Measurements from ENCODE around the gene AQP7. TPM values are rescaled to one million over a fixed set of nuclear protein-coding genes. Genes with fewer than 3 reads are reported as not detected.
A peak's percentile ranks its signal among the peaks of the same experiment; 100 is the strongest.
"Not testable (repeated sequence)": the region's sequence is repeated elsewhere in the genome, so short reads cannot be mapped to it uniquely, and the experiment has no call there.

Gene AQP7
- total RNA-seq, result 0.24 TPM
- 1.3 TPM for polyA plus RNA-seq
- long read RNA-seq, donor 1, result 0 reads
- long read RNA-seq, donor 2, result 0 reads
- long read RNA-seq, donor 3, result 0 reads
- long read RNA-seq, donor 4, result 0 reads
- long read RNA-seq, donor 5, partial matches to known transcripts, result 0 of 1 reads
- long read RNA-seq, donor 5, other reads (novel, unspliced or antisense), result 0 of 1 reads
- long read RNA-seq, donor 6, result 0 reads
- long read RNA-seq, donor 7, result 0 reads
- long read RNA-seq, donor 8, result 0 reads
- long read RNA-seq, donor 9, result 0 reads
- long read RNA-seq, donor 10, result 0 reads

DNA sequence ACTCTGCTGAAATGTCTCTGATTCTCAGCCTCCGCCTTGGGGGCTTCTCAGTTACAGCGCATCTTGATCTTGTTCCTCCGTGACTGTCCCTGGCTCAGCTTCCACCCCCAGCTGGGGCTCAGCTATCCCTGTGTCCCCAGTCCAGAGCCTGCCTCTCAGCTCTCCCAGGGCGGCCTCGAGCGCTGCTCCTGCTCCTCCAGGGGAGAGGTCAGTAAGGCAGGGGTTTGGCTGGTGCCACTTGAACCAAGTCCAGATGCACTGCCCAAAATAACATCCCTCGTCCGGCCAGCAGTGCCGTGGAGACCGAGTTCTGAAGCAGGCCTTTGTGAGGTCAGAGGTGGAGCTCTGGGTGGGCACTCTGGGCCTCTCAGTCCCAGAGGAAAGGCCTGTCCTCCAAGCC lies at the start of gene AQP7:
Gene AQP7 (minus strand): TSS at position 198 of the 400 bp plus-strand sequence. CDS start 1,306 bp downstream, outside the sequence.
- H3K27ac ChIP-seq (ENCODE audit: low read depth in 1 of 2, low read length in 1 of 2); H3K36me3 ChIP-seq (ENCODE audit: control insufficient read depth in 2 of 2, insufficient read depth in 2 of 2, low read length in 1 of 2); H3K9me3 ChIP-seq (ENCODE audit: control insufficient read depth in 2 of 2, insufficient read depth in 1 of 2, low read length in 1 of 2); H3K4me3 ChIP-seq (ENCODE audit: low read length in 2 of 2); H3K27me3 ChIP-seq (ENCODE audit: control insufficient read depth in 2 of 2, insufficient read depth in 1 of 2, low read length in 1 of 2); DNase-seq (ENCODE audit: low read depth in 6 of 9, low spot score in 9 of 9): not testable (repeated sequence)
- 92% methylated on average over 10 of the region's 10 CpGs for WGBS
- H3K4me1 ChIP-seq (ENCODE audit: control insufficient read depth in 2 of 2, insufficient read depth in 2 of 2, low read length in 2 of 2), result peaks cover 11 to 28% of the 10 kb centered on the region in 2 donors

GRCh38 chr9:33450621-33451146 lies 48.3 kb upstream of the AQP7 start:
- peaks cover 0 to 3% of the 10 kb centered on the region in 2 donors for H3K36me3 ChIP-seq (ENCODE audit: control insufficient read depth in 2 of 2, insufficient read depth in 2 of 2, low read length in 1 of 2)
- peaks cover 0 to 9% of the 10 kb centered on the region in 2 donors for H3K9me3 ChIP-seq (ENCODE audit: control insufficient read depth in 2 of 2, insufficient read depth in 1 of 2, low read length in 1 of 2)
- H3K4me3 ChIP-seq (ENCODE audit: low read length in 2 of 2), result no peak overlapping the region
- H3K27me3 ChIP-seq (ENCODE audit: control insufficient read depth in 2 of 2, insufficient read depth in 1 of 2, low read length in 1 of 2), result peaks cover 0 to 2% of the 10 kb centered on the region in 2 donors
- H3K4me1 ChIP-seq (ENCODE audit: control insufficient read depth in 2 of 2, insufficient read depth in 2 of 2, low read length in 2 of 2), result peaks cover 32 to 90% of the 10 kb centered on the region in 2 donors
- 96% methylated on average over 4 of the region's 4 CpGs for WGBS
- H3K27ac ChIP-seq (ENCODE audit: low read depth in 1 of 2, low read length in 1 of 2), result peak overlapping the region in 1 of 2 donors; percentile 55
- no peak for DNase-seq (ENCODE audit: low read depth in 6 of 9, low spot score in 9 of 9)

GRCh38 chr9:33449715-33450114 lies 47.3 kb upstream of the AQP7 start:
- peaks cover 7 to 8% of the 10 kb centered on the region in 2 donors for H3K36me3 ChIP-seq (ENCODE audit: control insufficient read depth in 2 of 2, insufficient read depth in 2 of 2, low read length in 1 of 2)
- DNase-seq (ENCODE audit: low read depth in 6 of 9, low spot score in 9 of 9), result no peak
- H3K27ac ChIP-seq (ENCODE audit: low read depth in 1 of 2, low read length in 1 of 2), result no peak overlapping the region
- H3K9me3 ChIP-seq (ENCODE audit: control insufficient read depth in 2 of 2, insufficient read depth in 1 of 2, low read length in 1 of 2), result peaks cover 0 to 6% of the 10 kb centered on the region in 2 donors
- H3K27me3 ChIP-seq (ENCODE audit: control insufficient read depth in 2 of 2, insufficient read depth in 1 of 2, low read length in 1 of 2), result peaks cover 0 to 2% of the 10 kb centered on the region in 2 donors
- peaks cover 37 to 92% of the 10 kb centered on the region in 2 donors for H3K4me1 ChIP-seq (ENCODE audit: control insufficient read depth in 2 of 2, insufficient read depth in 2 of 2, low read length in 2 of 2)
- no peak overlapping the region for H3K4me3 ChIP-seq (ENCODE audit: low read length in 2 of 2)
- WGBS, result 99% methylated on average over 5 of the region's 5 CpGs

DNA sequence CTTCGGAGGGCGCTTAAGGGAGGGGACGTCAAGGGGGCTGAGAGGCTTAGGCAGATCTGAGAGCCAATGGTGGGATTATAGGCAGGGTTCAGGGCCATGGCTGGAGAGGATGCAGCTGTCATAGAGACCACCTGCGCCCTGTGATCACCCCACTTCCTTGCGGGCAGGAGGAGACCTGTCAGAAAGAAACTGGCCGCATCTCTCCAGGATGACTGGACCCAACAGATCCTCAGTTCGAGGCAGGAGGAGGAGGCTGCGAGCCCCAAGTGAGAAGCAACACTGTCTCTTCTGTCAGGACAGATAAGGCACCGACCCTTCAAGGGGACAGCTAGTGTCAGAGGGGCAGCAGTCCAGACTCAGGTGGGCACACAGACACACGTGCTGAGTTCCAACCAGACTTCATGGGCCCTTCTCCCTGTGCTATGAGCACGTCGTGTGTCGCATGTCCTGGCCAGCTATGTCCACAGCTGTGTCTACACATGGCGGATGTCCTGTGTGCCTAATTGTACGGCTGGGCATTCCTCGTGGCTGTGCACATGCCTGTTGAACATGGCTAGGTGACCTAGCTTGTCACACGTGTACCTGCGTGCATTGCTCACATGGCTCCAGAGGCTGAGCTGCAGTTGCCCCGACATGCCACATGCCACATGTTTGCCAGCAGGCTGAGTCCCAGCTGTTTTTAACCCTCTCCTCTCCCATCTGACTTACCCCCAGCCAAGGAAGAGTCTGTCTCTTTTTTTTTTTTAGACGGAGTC lies 45.6 kb upstream of the AQP7 start:
- H3K4me3 ChIP-seq (ENCODE audit: low read length in 2 of 2), result peak overlapping the region; percentile 74 to 100
- peaks cover 0 to 2% of the 10 kb centered on the region in 2 donors for H3K27me3 ChIP-seq (ENCODE audit: control insufficient read depth in 2 of 2, insufficient read depth in 1 of 2, low read length in 1 of 2)
- 40% methylated on average over 20 of the region's 20 CpGs for WGBS
- H3K27ac ChIP-seq (ENCODE audit: low read depth in 1 of 2, low read length in 1 of 2), result peak overlapping the region; percentile 87 to 91
- peaks cover 35 to 91% of the 10 kb centered on the region in 2 donors for H3K4me1 ChIP-seq (ENCODE audit: control insufficient read depth in 2 of 2, insufficient read depth in 2 of 2, low read length in 2 of 2)
- peak in 4 of 9 donors; percentile 33 to 70 (median 42) for DNase-seq (ENCODE audit: low read depth in 6 of 9, low spot score in 9 of 9)
- peaks cover 21 to 23% of the 10 kb centered on the region in 2 donors for H3K36me3 ChIP-seq (ENCODE audit: control insufficient read depth in 2 of 2, insufficient read depth in 2 of 2, low read length in 1 of 2)
- H3K9me3 ChIP-seq (ENCODE audit: control insufficient read depth in 2 of 2, insufficient read depth in 1 of 2, low read length in 1 of 2), result peaks cover 0 to 6% of the 10 kb centered on the region in 2 donors

DNA sequence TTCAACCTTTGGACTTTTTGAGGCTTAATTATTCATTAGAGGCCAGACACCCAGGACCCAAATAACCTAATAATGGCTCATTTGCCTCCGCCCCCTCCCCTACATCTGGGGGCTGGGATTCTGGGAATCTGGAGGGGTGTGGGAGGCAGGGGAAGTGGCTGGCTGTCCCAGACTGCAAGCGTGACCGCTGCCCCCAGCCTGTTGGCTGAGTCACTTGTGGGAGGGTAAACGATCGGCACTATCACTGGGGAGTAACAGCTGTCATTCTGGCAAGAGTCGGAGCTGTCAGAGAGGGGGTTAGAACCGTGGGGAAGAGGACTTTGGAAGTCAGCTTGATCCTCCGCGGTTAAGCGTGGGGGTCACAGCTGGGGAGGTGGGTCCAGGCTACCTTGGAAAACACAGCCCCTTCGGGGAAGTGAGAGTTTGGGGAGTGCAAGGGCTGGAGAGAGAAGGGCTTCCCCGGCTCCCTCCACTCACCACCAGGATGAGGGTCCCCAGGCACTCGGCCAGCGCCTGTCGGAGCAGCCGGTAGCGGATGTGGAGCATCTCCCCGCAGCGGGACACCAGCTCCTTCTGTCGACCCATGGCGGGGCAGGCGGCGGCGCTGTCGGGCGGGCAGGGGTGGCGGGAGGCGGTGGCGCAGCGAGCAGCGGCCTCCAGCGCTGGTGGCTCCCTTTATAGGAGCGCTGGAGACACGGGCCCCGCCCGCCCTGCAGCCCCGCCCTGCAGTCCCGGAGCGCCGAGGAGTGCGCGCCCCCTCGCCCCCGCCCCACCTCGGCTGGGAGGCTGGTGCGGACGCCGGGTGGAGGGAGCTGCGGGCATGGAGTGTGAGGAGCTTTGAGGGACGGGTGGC lies 44.8 kb upstream of the AQP7 start, which contains the start of gene AQP3:
Gene AQP3 (minus strand): TSS at position 648 of the 853 bp plus-strand sequence. CDS start 63 bp downstream, at position 585.
- WGBS, result 2% methylated on average over 50 of the region's 50 CpGs
- DNase-seq (ENCODE audit: low read depth in 6 of 9, low spot score in 9 of 9), result peak in 7 of 9 donors; percentile 63 to 91 (median 79)
- H3K4me1 ChIP-seq (ENCODE audit: control insufficient read depth in 2 of 2, insufficient read depth in 2 of 2, low read length in 2 of 2), result peaks cover 30 to 91% of the 10 kb centered on the region in 2 donors

DNA sequence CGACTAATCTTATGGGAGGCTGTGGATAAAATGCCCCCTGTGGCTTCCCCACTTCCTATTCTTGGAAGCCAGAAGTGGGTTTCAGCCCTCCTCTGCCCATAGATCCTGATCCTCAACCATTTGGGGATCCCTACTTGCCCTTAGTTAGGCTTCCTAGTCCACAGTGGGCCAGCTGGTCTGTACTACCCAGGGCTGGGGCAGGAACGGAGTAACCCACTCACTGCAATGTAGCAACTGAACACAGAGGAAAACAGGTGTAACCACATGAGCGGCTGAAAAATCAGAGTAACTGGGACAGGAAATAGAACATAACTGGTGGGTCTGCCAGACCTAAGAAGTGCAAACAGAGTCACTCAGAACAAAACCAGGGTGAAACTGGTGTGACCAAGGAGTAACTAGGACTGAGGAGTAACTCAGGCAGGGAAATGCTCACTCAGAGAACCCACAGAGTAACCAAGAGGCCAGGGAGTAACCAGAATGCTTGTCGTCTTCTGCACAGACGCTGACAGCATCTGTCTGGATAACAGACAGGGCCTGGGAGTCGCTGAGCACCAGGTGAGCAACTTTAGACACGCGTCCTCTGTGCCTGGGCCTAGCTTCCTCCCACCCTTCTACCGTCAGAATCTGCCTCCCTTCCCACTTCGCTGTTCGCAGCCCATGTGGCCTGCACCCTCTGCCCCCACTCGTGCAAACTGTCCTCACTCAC lies 44.0 kb upstream of the AQP7 start:
- Histone ChIP-seq H3K9me3 (ENCODE audit: control insufficient read depth in 2 of 2, insufficient read depth in 1 of 2, low read length in 1 of 2) (peaks cover 0 to 6% of the 10 kb centered on the region in 2 donors), H3K27me3 (ENCODE audit: control insufficient read depth in 2 of 2, insufficient read depth in 1 of 2, low read length in 1 of 2) (peaks cover 0 to 2% of the 10 kb centered on the region in 2 donors), H3K36me3 (ENCODE audit: control insufficient read depth in 2 of 2, insufficient read depth in 2 of 2, low read length in 1 of 2) (peaks cover 37 to 39% of the 10 kb centered on the region in 2 donors), H3K4me3 (ENCODE audit: low read length in 2 of 2) (peak overlapping the region; percentile 74 to 100), H3K4me1 (ENCODE audit: control insufficient read depth in 2 of 2, insufficient read depth in 2 of 2, low read length in 2 of 2) (peaks cover 29 to 91% of the 10 kb centered on the region in 2 donors), H3K27ac (ENCODE audit: low read depth in 1 of 2, low read length in 1 of 2) (peak overlapping the region; percentile 98 to 99)
- WGBS, result 4% methylated on average over 12 of the region's 12 CpGs
- peak in 8 of 9 donors; percentile 70 to 96 (median 86) for DNase-seq (ENCODE audit: low read depth in 6 of 9, low spot score in 9 of 9)

More for the DNA sequence above, 44.8 kb upstream of the AQP7 start, which contains the start of gene AQP3:
- H3K27me3 ChIP-seq (ENCODE audit: control insufficient read depth in 2 of 2, insufficient read depth in 1 of 2, low read length in 1 of 2), result peaks cover 0 to 2% of the 10 kb centered on the region in 2 donors
- H3K27ac ChIP-seq (ENCODE audit: low read depth in 1 of 2, low read length in 1 of 2), result peak within 1 kb of the TSS; percentile 98 to 99
- peaks cover 0 to 6% of the 10 kb centered on the region in 2 donors for H3K9me3 ChIP-seq (ENCODE audit: control insufficient read depth in 2 of 2, insufficient read depth in 1 of 2, low read length in 1 of 2)
- H3K4me3 ChIP-seq (ENCODE audit: low read length in 2 of 2), result peak within 1 kb of the TSS; percentile 74 to 100
- peaks cover 29 to 31% of the 10 kb centered on the region in 2 donors for H3K36me3 ChIP-seq (ENCODE audit: control insufficient read depth in 2 of 2, insufficient read depth in 2 of 2, low read length in 1 of 2)

DNA sequence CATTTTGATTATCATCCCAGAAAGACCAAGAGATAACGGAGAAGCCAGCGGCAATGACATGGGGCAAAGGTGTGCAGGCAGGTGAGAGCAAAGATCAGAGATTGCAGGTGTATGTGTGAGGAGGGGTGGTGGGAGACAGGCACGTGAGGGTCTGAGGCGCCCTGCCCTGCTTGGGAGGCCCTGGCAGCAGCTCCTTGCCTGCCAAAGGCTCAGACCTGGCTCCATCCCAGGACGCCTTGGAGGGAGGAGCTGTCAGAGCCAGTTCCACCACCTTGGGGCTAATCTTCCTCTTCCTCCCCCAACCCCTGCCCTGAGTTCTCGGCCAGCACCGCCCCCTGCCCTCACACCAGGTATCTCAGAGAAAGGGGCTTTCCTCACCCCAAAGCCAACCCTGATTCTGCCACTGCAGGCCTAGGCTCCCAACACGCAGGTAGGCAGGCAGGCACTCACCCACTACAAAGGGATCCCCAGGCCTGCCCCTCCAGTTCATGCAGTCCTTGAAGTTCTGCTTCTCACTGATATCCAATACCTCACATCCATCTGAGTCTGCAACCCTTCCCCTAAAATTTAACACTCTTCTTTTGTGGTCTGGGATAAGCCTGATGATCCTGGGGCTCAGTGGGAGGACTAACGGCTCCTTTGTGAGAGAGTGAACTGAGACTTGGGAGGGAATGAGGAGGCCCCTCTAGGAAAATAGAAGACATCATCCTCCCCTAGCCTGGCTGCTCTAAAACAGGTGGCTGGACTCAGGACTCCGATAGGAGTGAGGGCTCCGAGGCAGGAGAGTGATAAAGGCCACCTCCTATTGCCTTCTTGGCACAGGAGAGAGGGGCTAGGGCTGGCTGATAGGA lies 43.2 kb upstream of the AQP7 start:
- DNase-seq (ENCODE audit: low read depth in 6 of 9, low spot score in 9 of 9), result peak in 2 of 9 donors; percentile 35 to 55
- Histone ChIP-seq H3K4me1 (ENCODE audit: control insufficient read depth in 2 of 2, insufficient read depth in 2 of 2, low read length in 2 of 2) (peaks cover 29 to 90% of the 10 kb centered on the region in 2 donors), H3K36me3 (ENCODE audit: control insufficient read depth in 2 of 2, insufficient read depth in 2 of 2, low read length in 1 of 2) (peaks cover 44 to 46% of the 10 kb centered on the region in 2 donors), H3K4me3 (ENCODE audit: low read length in 2 of 2) (peak overlapping the region; percentile 74 to 100), H3K27me3 (ENCODE audit: control insufficient read depth in 2 of 2, insufficient read depth in 1 of 2, low read length in 1 of 2) (peaks cover 0 to 2% of the 10 kb centered on the region in 2 donors), H3K9me3 (ENCODE audit: control insufficient read depth in 2 of 2, insufficient read depth in 1 of 2, low read length in 1 of 2) (peaks cover 0 to 6% of the 10 kb centered on the region in 2 donors), H3K27ac (ENCODE audit: low read depth in 1 of 2, low read length in 1 of 2) (peak overlapping the region; percentile 98 to 99)
- WGBS, result 71% methylated on average over 11 of the region's 11 CpGs
